ENCODE data around the gene FARS2.

GRCh38 chr6:5293692-5294091, 32.4 kb downstream of the FARS2 start:
- TF ChIP-seq CTCF (IDR thresholded peaks at IDR 0.05): no peak
- TF ChIP-seq POLR2A (IDR thresholded peaks at IDR 0.05): no peak

All from esophagus squamous epithelium (tissue), 4 donors.